PC-9 (cell line): Measurements from ENCODE around the gene HOXD4.

Experiments
- CTCF ChIP-seq: fragments of 200-600 bp; sonication (generic); conservative IDR thresholded peaks from 2 replicates; pipeline ENCODE4 v1.6.1; 2017; ENCODE audit warnings: mixed run types, antibody characterized with exemption, mild to moderate bottlenecking, moderate library complexity
- EZH2 ChIP-seq: fragments of 200-600 bp; sonication (generic); IDR thresholded peaks from 2 replicates; pipeline ENCODE4 v1.8.0; 2017; ENCODE audit warnings: antibody characterized with exemption, low read depth

DNA sequence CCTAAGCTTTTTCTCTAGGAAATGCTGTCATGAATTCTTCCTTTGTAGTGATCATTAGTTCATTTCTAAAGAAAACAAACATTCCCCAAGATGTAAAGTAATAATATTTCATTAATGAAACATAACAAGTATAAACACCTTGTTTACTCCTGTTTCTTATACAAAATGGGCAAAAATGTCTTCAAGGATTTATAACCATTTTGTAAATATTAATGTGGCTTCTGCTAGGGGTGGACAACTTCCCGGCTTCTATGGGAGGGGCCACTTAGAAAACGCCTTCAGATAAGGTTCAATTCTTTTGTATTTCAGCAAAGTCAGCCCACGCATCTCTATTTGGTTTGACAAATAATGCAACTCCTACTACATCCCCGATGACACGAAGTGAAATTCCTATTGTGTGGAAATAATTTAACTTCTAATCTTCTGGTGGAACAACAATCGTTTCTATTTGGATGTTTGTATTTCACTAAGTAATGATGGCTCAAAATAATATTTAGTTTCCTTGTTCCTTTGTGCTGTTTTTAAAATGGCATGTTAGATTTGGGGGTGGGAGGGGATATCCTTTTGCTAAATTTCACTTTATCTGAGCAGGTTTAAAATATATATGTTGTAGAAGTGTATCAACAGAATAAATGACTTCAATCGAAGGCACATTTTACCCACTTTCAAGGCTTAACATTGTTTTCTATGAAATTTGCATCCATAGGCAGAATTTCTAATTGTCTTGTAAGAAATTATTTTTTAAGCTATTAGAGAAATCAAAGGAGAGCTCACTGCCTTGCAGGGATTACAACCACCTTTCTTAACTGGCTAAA lies 22.4 kb downstream of the HOXD4 start:
- TF ChIP-seq CTCF (no peak), EZH2 (no peak)
